A549 (cell line): ENCODE data around the gene STRN. TPM values are rescaled to one million over a fixed set of nuclear protein-coding genes. Genes with fewer than 3 reads are reported as not detected.

Experiments
- ATAC-seq, 2 experiments: fragments of 200-7000 bp in 1 of 2; fragments of >200 bp in 1 of 2; cut with Nextera tagmentation in 1 of 2; cut with Tn5 transposase in 1 of 2; 3 replicates each; pipeline versions ENCODE4 v1.8.0 to v1.9.1; 2018 to 2020; ENCODE audit warnings: mild to moderate bottlenecking in 1 of 2, moderate library complexity in 1 of 2
- CTCF ChIA-PET: fragments of 300-600 bp; sonication (Branson Sonifier 250); formaldehyde crosslinking; extraction: SDS; loops from one replicate; lab custom pipeline; 2021; ENCODE audit warnings: antibody characterized with exemption, inconsistent platforms; lab: Yijun Ruan, JAX
- POLR2A ChIA-PET: fragments of 350-600 bp; formaldehyde crosslinking; extraction: SDS; loops from one replicate; lab custom pipeline; 2021; ENCODE audit warnings: antibody characterized with exemption, inconsistent platforms; lab: Yijun Ruan, JAX
- DNase-seq, 2 experiments: peaks; one replicate each; pipeline versions ENCODE4 v3.0.0 to v3.0.0-alpha.2; 2011 to 2016; ENCODE audit warnings: low read depth in 1 of 2, low spot score in 1 of 2
- FAIRE-seq: peaks from 2 replicates; lab custom pipeline; 2011; peaks lifted over from hg19 to GRCh38; lab: Jason Lieb, UNC
- H3K27ac ChIP-seq, 2 experiments: fragments of >200 bp; sonication (Bioruptor Twin); formaldehyde crosslinking; 3 replicates each; pipeline ENCODE4 v1.5.1; 2016 to 2017
- H3K4me1 ChIP-seq: fragments of >200 bp; sonication (Bioruptor Twin); formaldehyde crosslinking; 3 replicates; pipeline ENCODE4 v1.6.1; 2016
- H3K4me2 ChIP-seq: fragments of >200 bp; sonication (Bioruptor Twin); formaldehyde crosslinking; 3 replicates; pipeline ENCODE4 v1.6.1; 2016
- H3K4me3 ChIP-seq: fragments of >200 bp; sonication (Bioruptor Twin); formaldehyde crosslinking; 3 replicates; pipeline ENCODE4 v1.5.1; 2016
- H3K9me3 ChIP-seq: fragments of >200 bp; sonication (Bioruptor Twin); formaldehyde crosslinking; 3 replicates; pipeline ENCODE4 v1.6.1; 2016
- CBX2 ChIP-seq: fragments of 200-600 bp; sonication (generic); IDR thresholded peaks from 2 replicates; pipeline ENCODE4 v1.6.1; 2016; ENCODE audit warnings: low read depth, mild to moderate bottlenecking, borderline replicate concordance
- CEBPB ChIP-seq, 2 experiments: fragments of >200 bp in 1 of 2; sonication (Bioruptor Twin) in 1 of 2; formaldehyde crosslinking in 1 of 2; IDR thresholded peaks; 2 replicates each; pipeline ENCODE4 v1.6.1; 2012 to 2016
- CHD2 ChIP-seq: fragments of 150-350 bp; IDR thresholded peaks from 2 replicates; pipeline ENCODE4 v1.6.1; 2014; ENCODE audit warnings: low read length; ENCODE audit not compliant: partially characterized antibody
- EHF ChIP-seq: fragments of 250-450 bp; sonication (Bioruptor Pico); IDR thresholded peaks from 2 replicates; pipeline ENCODE4 v1.5.0; 2020; ENCODE audit warnings: mild to moderate bottlenecking
- FOSB ChIP-seq: fragments of 250-450 bp; sonication (Bioruptor Pico); IDR thresholded peaks from 2 replicates; pipeline ENCODE4 v1.5.0; 2020; ENCODE audit warnings: mild to moderate bottlenecking, moderate library complexity
- FOSL2 ChIP-seq, 2 experiments: fragments of 450-650 bp in 1 of 2; fragments of >200 bp in 1 of 2; sonication (Bioruptor Twin) in 1 of 2; formaldehyde crosslinking; IDR thresholded peaks; 2 replicates each; pipeline versions ENCODE4 v1.5.0 to v1.6.1; 2016 to 2020; ENCODE audit warnings: mild to moderate bottlenecking in 1 of 2, moderate library complexity in 1 of 2
- GATA3 ChIP-seq: IDR thresholded peaks from 2 replicates; pipeline ENCODE4 v1.6.1; 2012; ENCODE audit warnings: borderline replicate concordance
- HDAC2 ChIP-seq: fragments of 200-600 bp; sonication (generic); IDR thresholded peaks from 2 replicates; pipeline ENCODE4 v1.6.1; 2016
- HOXB5 ChIP-seq: fragments of 250-450 bp; sonication (Bioruptor Pico); IDR thresholded peaks from 2 replicates; pipeline ENCODE4 v1.5.0; 2020; ENCODE audit warnings: mild to moderate bottlenecking, moderate library complexity
- KDM1A ChIP-seq: fragments of 200-600 bp; sonication (generic); IDR thresholded peaks from 2 replicates; pipeline ENCODE4 v1.6.1; 2016; ENCODE audit warnings: low read depth, mild to moderate bottlenecking
- MAX ChIP-seq: IDR thresholded peaks from 2 replicates; pipeline ENCODE4 v1.6.1; 2012
- NFE2L2 ChIP-seq: fragments of 150-350 bp; conservative IDR thresholded peaks from 2 replicates; pipeline ENCODE4 v1.6.1; 2014; ENCODE audit warnings: low read length
- PHF8 ChIP-seq: fragments of 200-600 bp; sonication (generic); IDR thresholded peaks from 2 replicates; pipeline ENCODE4 v1.6.1; 2016; ENCODE audit warnings: low read depth, mild to moderate bottlenecking, antibody characterized with exemption, moderate library complexity, borderline replicate concordance
- POLR2A ChIP-seq: IDR thresholded peaks from 2 replicates; pipeline ENCODE4 v1.6.1; 2012; ENCODE audit warnings: mild to moderate bottlenecking, low read length
- POLR2AphosphoS2 ChIP-seq: conservative IDR thresholded peaks from 2 replicates; pipeline ENCODE4 v1.6.1; 2012; ENCODE audit warnings: low read length, improper control_type of control experiment, inconsistent platforms
- RARB ChIP-seq: fragments of 250-450 bp; sonication (Bioruptor Pico); IDR thresholded peaks from 2 replicates; pipeline ENCODE4 v1.8.0; 2021; ENCODE audit warnings: mild to moderate bottlenecking, moderate library complexity
- RCOR1 ChIP-seq: fragments of 150-350 bp; IDR thresholded peaks from 2 replicates; pipeline ENCODE4 v1.6.1; 2014; ENCODE audit warnings: antibody characterized with exemption, low read length, low read depth
- REST ChIP-seq: fragments of 200-600 bp; sonication (generic); IDR thresholded peaks from 2 replicates; pipeline ENCODE4 v1.6.1; 2016; ENCODE audit warnings: antibody characterized with exemption, mild to moderate bottlenecking, moderate library complexity
- SREBF2 ChIP-seq: fragments of 450-650 bp; IDR thresholded peaks from 2 replicates; pipeline ENCODE4 v1.6.1; 2014; ENCODE audit warnings: mild to moderate bottlenecking, moderate library complexity
- TP53 ChIP-seq: fragments of 250-450 bp; sonication (Bioruptor Pico); IDR thresholded peaks from 2 replicates; pipeline ENCODE4 v1.5.0; 2021; ENCODE audit warnings: mild to moderate bottlenecking, moderate library complexity
- ZNF302 ChIP-seq: fragments of 250-450 bp; sonication (Bioruptor Pico); IDR thresholded peaks from 2 replicates; pipeline ENCODE4 v1.9.0; 2021; ENCODE audit warnings: inconsistent platforms, mild to moderate bottlenecking, moderate library complexity
- WGBS: methylation state at CpG from one replicate; pipeline ENCODE4 v1.1.6; 2017; ENCODE audit errors: missing lambda C conversion rate; 5-methylcytosine and 5-hydroxymethylcytosine counted together
- polyA plus RNA-seq, 4 experiments: library from polyadenylated mRNA; depleted of rRNA in 3 of 4; stranded (reverse); fragments of >200 nt; fragmentation: RNase III in 1 of 4; extraction: RNeasy Plus Mini Kit Qiagen cat#74134 plus additional on column Dnase treatment in 1 of 4; gene quantifications; 2 replicates in 3 of 4; 3 replicates in 1 of 4; pipeline ENCODE4 v1.2.3, GENCODE V29; 2011 to 2017
- TF ChIP-seq, protein P1 (sequence below): IDR thresholded peaks from 2 replicates; pipeline ENCODE4 v1.6.1; 2012; ENCODE audit warnings: low read depth, borderline replicate concordance
- TF ChIP-seq, protein P2 (sequence below): fragments of >200 bp; sonication (Bioruptor Twin); formaldehyde crosslinking; IDR thresholded peaks from 3 replicates; pipeline ENCODE4 v1.6.1; 2016

Gene STRN
- polyA plus RNA-seq, 2 of the 4 experiments (the other 2 are of a cell fraction): 13.1 to 36.0 TPM

GRCh38 chr2:36954977-36955607, 11.2 kb downstream of the STRN start:
- ChIA-PET POLR2A (no interaction called here), CTCF (no interaction called here)
- Histone ChIP-seq H3K4me1 (peaks cover 27% of the 10 kb centered on the region), H3K27ac (no peak overlapping the region), H3K4me2 (no peak overlapping the region), H3K4me3 (no peak overlapping the region), H3K9me3 (no peaks in the 10 kb centered on the region)
- DNase-seq (no peak), FAIRE-seq (no peak), ATAC-seq (no peak)
- TF ChIP-seq KDM1A (no peak), HOXB5 (CRISPR knock-in tag) (no peak), MAX (no peak), POLR2AphosphoS2 (no peak), SREBF2 (no peak), CBX2 (no peak), POLR2A (no peak), REST (no peak), FOSB (CRISPR knock-in tag) (no peak), RCOR1 (no peak), FOSL2 (IDR thresholded peaks at IDR 0.05) (no peak), FOSL2 (CRISPR knock-in tag; IDR thresholded peaks at IDR 0.05) (no peak), CEBPB (IDR thresholded peaks at IDR 0.05) (no peak), PHF8 (no peak)
- TF ChIP-seq, protein P1, sequence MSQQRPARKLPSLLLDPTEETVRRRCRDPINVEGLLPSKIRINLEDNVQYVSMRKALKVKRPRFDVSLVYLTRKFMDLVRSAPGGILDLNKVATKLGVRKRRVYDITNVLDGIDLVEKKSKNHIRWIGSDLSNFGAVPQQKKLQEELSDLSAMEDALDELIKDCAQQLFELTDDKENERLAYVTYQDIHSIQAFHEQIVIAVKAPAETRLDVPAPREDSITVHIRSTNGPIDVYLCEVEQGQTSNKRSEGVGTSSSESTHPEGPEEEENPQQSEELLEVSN: no peak
- TF ChIP-seq, protein P2, sequence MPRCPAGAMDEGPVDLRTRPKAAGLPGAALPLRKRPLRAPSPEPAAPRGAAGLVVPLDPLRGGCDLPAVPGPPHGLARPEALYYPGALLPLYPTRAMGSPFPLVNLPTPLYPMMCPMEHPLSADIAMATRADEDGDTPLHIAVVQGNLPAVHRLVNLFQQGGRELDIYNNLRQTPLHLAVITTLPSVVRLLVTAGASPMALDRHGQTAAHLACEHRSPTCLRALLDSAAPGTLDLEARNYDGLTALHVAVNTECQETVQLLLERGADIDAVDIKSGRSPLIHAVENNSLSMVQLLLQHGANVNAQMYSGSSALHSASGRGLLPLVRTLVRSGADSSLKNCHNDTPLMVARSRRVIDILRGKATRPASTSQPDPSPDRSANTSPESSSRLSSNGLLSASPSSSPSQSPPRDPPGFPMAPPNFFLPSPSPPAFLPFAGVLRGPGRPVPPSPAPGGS: no peak
- WGBS: 81% methylated on average over 6 of the region's 6 CpGs

DNA sequence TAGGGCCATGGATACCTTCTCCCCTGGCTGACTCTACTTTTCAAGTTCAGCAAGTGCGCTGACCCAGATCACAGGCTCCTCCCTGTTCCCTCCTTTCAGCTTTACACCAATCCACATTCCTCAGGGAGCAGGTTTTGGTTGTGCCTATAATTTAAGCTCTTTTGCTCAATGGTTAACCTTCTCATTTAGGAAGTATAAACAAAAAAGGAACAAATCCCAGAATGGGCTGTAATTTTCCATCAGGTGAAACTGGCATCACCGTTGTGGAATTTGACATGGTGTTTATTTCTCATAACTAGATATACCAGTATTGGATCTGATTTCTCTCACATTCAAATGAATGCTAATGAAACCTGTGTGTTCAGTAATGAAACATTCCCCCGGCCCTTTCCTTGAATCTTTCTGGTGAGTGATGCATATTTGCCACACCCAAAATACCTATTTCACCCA, 13.6 kb downstream of the STRN start:
- H3K4me3 ChIP-seq: no peak overlapping the region
- DNase-seq: no peak
- no peak for FAIRE-seq
- WGBS: 88% methylated on average over 3 of the region's 3 CpGs
- H3K9me3 ChIP-seq: no peaks in the 10 kb centered on the region
- H3K4me1 ChIP-seq: peaks cover 26% of the 10 kb centered on the region
- ChIA-PET CTCF (interaction anchor here (1.1 kb wide), 1 partner anchor 12 kb away, joined by 4 read pairs; no protein-coding TSS in a partner anchor), POLR2A (no interaction called here)
- TF ChIP-seq TP53 (CRISPR knock-in tag) (no peak), RARB (CRISPR knock-in tag) (no peak), FOSL2 (IDR thresholded peaks at IDR 0.05) (no peak), FOSL2 (CRISPR knock-in tag; IDR thresholded peaks at IDR 0.05) (no peak), EHF (CRISPR knock-in tag) (no peak), CHD2 (no peak), CEBPB (IDR thresholded peaks at IDR 0.05) (no peak), PHF8 (no peak), NFE2L2 (no peak), GATA3 (no peak), ZNF302 (CRISPR knock-in tag) (no peak), HDAC2 (no peak)
- H3K27ac ChIP-seq: no peak overlapping the region
- no peak overlapping the region for H3K4me2 ChIP-seq
- no peak for ATAC-seq
